ENCODE data around the gene LOXHD1. TPM values are rescaled to one million over a fixed set of nuclear protein-coding genes. Genes with fewer than 3 reads are reported as not detected.

Gene LOXHD1
- total and polyA plus RNA-seq, 8 donors, result 0.12 to 0.46 (median 0.15) TPM; not detected in 2

GRCh38 chr18:46686186-46686585, 29.2 kb upstream of the LOXHD1 start:
- Histone ChIP-seq H3K27ac (no peak overlapping the region), H3K9me3 (no peaks in the 10 kb centered on the region), H3K36me3 (no peaks in the 10 kb centered on the region), H3K4me3 (no peak overlapping the region), H3K4me1 (no peaks in the 10 kb centered on the region), H3K27me3 (no peaks in the 10 kb centered on the region)
- DNase-seq (no peak), ATAC-seq (no peak), FAIRE-seq (no peak)
- 82 to 94% methylated on average over 7 to 9 of the region's 9 CpGs for WGBS, 2 donors
- intact Hi-C loops (cut with DNase I), result loop anchor here in 1 of 3 donors (10.0 kb wide), 1 partner anchor 61 kb away; no protein-coding TSS in a partner anchor
- no peak for TF ChIP-seq CTCF (IDR thresholded peaks at IDR 0.05)

- intact Hi-C loops (cut with DNase I), result loop anchor here in 1 of 3 donors (10.0 kb wide), 1 partner anchor 58 kb away; no protein-coding TSS in a partner anchor
- DNase-seq (no peak), ATAC-seq (no peak), FAIRE-seq (no peak)
- Histone ChIP-seq H3K27me3 (no peaks in the 10 kb centered on the region), H3K27ac (no peak overlapping the region), H3K4me1 (no peaks in the 10 kb centered on the region), H3K4me3 (no peak overlapping the region), H3K36me3 (no peaks in the 10 kb centered on the region), H3K9me3 (no peaks in the 10 kb centered on the region)
- WGBS, 2 donors, result 86 to 91% methylated on average over 4 of the region's 4 CpGs
- no peak for TF ChIP-seq CTCF (IDR thresholded peaks at IDR 0.05)
Observed at GRCh38 chr18:46683252-46683651, 26.2 kb upstream of the LOXHD1 start.

GRCh38 chr18:46680784-46681695, 24.0 kb upstream of the LOXHD1 start:
- FAIRE-seq, result no peak
- WGBS, 2 donors, result 68 to 76% methylated on average over 12 of the region's 12 CpGs

GRCh38 chr18:46679846-46680598, 23.0 kb upstream of the LOXHD1 start:
- ATAC-seq (no peak), DNase-seq (peak in 1 of 6 donors; percentile 44), FAIRE-seq (no peak)
- intact Hi-C loops (cut with DNase I), result loop anchor here in 1 of 3 donors (10.0 kb wide), 1 partner anchor 55 kb away; no protein-coding TSS in a partner anchor
- Histone ChIP-seq H3K27me3 (no peaks in the 10 kb centered on the region), H3K9me3 (no peaks in the 10 kb centered on the region), H3K36me3 (no peaks in the 10 kb centered on the region), H3K4me1 (no peaks in the 10 kb centered on the region), H3K27ac (no peak overlapping the region), H3K4me3 (no peak overlapping the region)
- no peak for TF ChIP-seq CTCF (IDR thresholded peaks at IDR 0.05)
- 83 to 87% methylated on average over 52 of the region's 52 CpGs for WGBS, 2 donors

More at GRCh38 chr18:46680784-46681695, 24.0 kb upstream of the LOXHD1 start:
- Histone ChIP-seq H3K4me1 (no peaks in the 10 kb centered on the region), H3K4me3 (no peak overlapping the region), H3K36me3 (no peaks in the 10 kb centered on the region), H3K27ac (no peak overlapping the region), H3K9me3 (no peaks in the 10 kb centered on the region), H3K27me3 (no peaks in the 10 kb centered on the region)
- DNase-seq, result no peak
- no peak for TF ChIP-seq CTCF (IDR thresholded peaks at IDR 0.05)
- intact Hi-C loops (cut with DNase I), result loop anchor here in 1 of 3 donors (10.0 kb wide), 1 partner anchor 56 kb away; no protein-coding TSS in a partner anchor
- ATAC-seq, result no peak

Measured in pancreas (tissue), 10 donors.